Liver (tissue), 9 donors: ENCODE measurements around the gene MALRD1. TPM values are rescaled to one million over a fixed set of nuclear protein-coding genes. Genes with fewer than 3 reads are reported as not detected.

Experiments
- DNase-seq: peaks from one replicate; pipeline ENCODE4 v3.0.0-alpha.2; 2017; ENCODE audit warnings: low spot score
- H3K27ac ChIP-seq, 2 donors: one replicate each; pipeline ENCODE4 v1.7.0; 2013; ENCODE audit warnings: inconsistent platforms in 2 of 2, low read length in 2 of 2, control low read depth in 1 of 2, low read depth in 1 of 2, mild to moderate bottlenecking in 1 of 2
- H3K27me3 ChIP-seq, 4 donors: one replicate each; pipeline versions ENCODE4 v1.6.1 to v1.7.0; 2013; ENCODE audit warnings: low read length in 3 of 4, inconsistent platforms in 1 of 4, mild to moderate bottlenecking in 1 of 4, moderate library complexity in 1 of 4; ENCODE audit not compliant: control insufficient read depth in 4 of 4, insufficient read depth in 4 of 4
- H3K36me3 ChIP-seq, 4 donors: one replicate each; pipeline versions ENCODE4 v1.6.1 to v1.7.0; 2013; ENCODE audit warnings: low read length in 3 of 4, mild to moderate bottlenecking in 3 of 4, low read depth in 1 of 4, moderate library complexity in 1 of 4; ENCODE audit not compliant: control insufficient read depth in 4 of 4, insufficient read depth in 3 of 4
- H3K4me1 ChIP-seq, 4 donors: one replicate each; pipeline versions ENCODE4 v1.6.1 to v1.7.0; 2013; ENCODE audit warnings: low read length in 3 of 4, mild to moderate bottlenecking in 3 of 4, moderate library complexity in 1 of 4; ENCODE audit not compliant: control insufficient read depth in 4 of 4, insufficient read depth in 4 of 4
- H3K4me3 ChIP-seq, 3 donors: one replicate each; pipeline versions ENCODE4 v1.6.1 to v1.7.0; 2013; ENCODE audit warnings: low read length in 3 of 3, control low read depth in 1 of 3, low read depth in 1 of 3, mild to moderate bottlenecking in 1 of 3
- H3K9ac ChIP-seq, 2 donors: one replicate each; pipeline ENCODE4 v1.7.0; 2013; ENCODE audit warnings: low read length in 2 of 2, mild to moderate bottlenecking in 2 of 2, moderate library complexity in 2 of 2, control low read depth in 1 of 2, low read depth in 1 of 2
- H3K9me3 ChIP-seq, 4 donors: one replicate each; pipeline versions ENCODE4 v1.6.1 to v1.7.0; 2013; ENCODE audit warnings: low read length in 3 of 4; ENCODE audit not compliant: control insufficient read depth in 4 of 4
- ATF3 ChIP-seq: IDR thresholded peaks from 2 replicates; pipeline ENCODE4 v1.6.1; 2016; ENCODE audit warnings: antibody characterized with exemption
- CTCF ChIP-seq: fragments of 150-350 bp; IDR thresholded peaks from 2 replicates; pipeline ENCODE4 v1.5.1; 2017; ENCODE audit warnings: improper control_type of control experiment, low read depth, low read length; ENCODE audit not compliant: missing input control
- FOXA1 ChIP-seq: IDR thresholded peaks from 2 replicates; pipeline ENCODE4 v1.6.1; 2016; ENCODE audit warnings: antibody characterized with exemption
- FOXA2 ChIP-seq: IDR thresholded peaks from 2 replicates; pipeline ENCODE4 v1.6.1; 2016; ENCODE audit warnings: antibody characterized with exemption
- HNF4A ChIP-seq, 2 donors: conservative IDR thresholded peaks; 2 replicates each; pipeline ENCODE4 v1.6.1; 2016; ENCODE audit warnings: antibody characterized with exemption in 2 of 2, mild to moderate bottlenecking in 2 of 2
- HNF4G ChIP-seq: IDR thresholded peaks from 2 replicates; pipeline ENCODE4 v1.6.1; 2016; ENCODE audit warnings: antibody characterized with exemption
- REST ChIP-seq: IDR thresholded peaks from 2 replicates; pipeline ENCODE4 v1.6.1; 2016; ENCODE audit warnings: antibody characterized with exemption, mild to moderate bottlenecking
- RXRA ChIP-seq, 2 donors: IDR thresholded peaks; 2 replicates each; pipeline ENCODE4 v1.6.1; 2017 to 2018; ENCODE audit warnings: antibody characterized with exemption in 2 of 2, mild to moderate bottlenecking in 1 of 2
- SP1 ChIP-seq: IDR thresholded peaks from 2 replicates; pipeline ENCODE4 v1.6.1; 2018; ENCODE audit warnings: antibody characterized with exemption, mild to moderate bottlenecking
- YY1 ChIP-seq: IDR thresholded peaks from 2 replicates; pipeline ENCODE4 v1.6.1; 2016; ENCODE audit warnings: antibody characterized with exemption, mild to moderate bottlenecking
- WGBS: extraction: QIAGEN DNeasy Blood & Tissue Kit; methylation state at CpG from one replicate; pipeline ENCODE4 v1.1.7; 2013; 5-methylcytosine and 5-hydroxymethylcytosine counted together
- polyA plus RNA-seq, 2 donors: library from polyadenylated mRNA; stranded (reverse) in 1 of 2; unstranded in 1 of 2; fragments of 200-250 nt in 1 of 2; fragments of >200 nt in 1 of 2; fragmentation: Nextera tagmentation in 1 of 2; extraction: Ambion mirVana in 1 of 2; gene quantifications; one replicate each; pipeline versions ENCODE4 v1.2.1 to v1.2.3, GENCODE V29; 2013 to 2015
- total RNA-seq, 2 donors: library from RNA; depleted of rRNA; stranded (reverse); fragments of >200 nt; gene quantifications; one replicate each; pipeline ENCODE4 v1.2.3, GENCODE V29; 2014
- TF ChIP-seq, protein P1 (sequence below): IDR thresholded peaks from 2 replicates; pipeline ENCODE4 v1.6.1; 2016; ENCODE audit warnings: antibody characterized with exemption
- TF ChIP-seq, protein P2 (sequence below): IDR thresholded peaks from 2 replicates; pipeline ENCODE4 v1.6.1; 2016; ENCODE audit warnings: antibody characterized with exemption
- donor health status: healthy.
- donor health status: healthy.
- donor health status: healthy.
- donor health status: healthy.
- donor health status: healthy.

Gene MALRD1
- total and polyA plus RNA-seq, 4 donors, result 0.37 to 0.59 TPM; not detected in 2

DNA sequence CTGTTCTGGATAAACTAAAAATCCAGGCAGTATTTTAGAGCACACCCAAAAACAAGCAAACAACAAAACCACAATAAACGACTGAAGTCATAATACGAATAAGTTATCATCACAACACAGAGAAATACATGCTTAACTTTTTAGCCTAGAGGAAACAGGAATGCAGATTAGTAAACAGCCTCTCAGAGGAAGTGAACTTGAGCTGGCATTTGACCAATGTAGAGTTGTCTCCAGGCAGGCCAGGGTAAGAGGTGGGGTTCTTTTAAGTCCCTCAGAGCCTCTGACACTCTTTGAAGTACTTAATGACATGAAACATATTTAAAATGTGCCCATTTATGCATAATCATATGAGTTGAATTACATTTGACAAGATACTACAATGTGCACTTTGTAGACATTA, 724.4 kb downstream of the MALRD1 start (continued):
- TF ChIP-seq REST (no peak), YY1 (no peak), ATF3 (no peak), FOXA1 (no peak), HNF4G (no peak), HNF4A (conservative IDR thresholded peaks at IDR 0.05) (no peak)

DNA sequence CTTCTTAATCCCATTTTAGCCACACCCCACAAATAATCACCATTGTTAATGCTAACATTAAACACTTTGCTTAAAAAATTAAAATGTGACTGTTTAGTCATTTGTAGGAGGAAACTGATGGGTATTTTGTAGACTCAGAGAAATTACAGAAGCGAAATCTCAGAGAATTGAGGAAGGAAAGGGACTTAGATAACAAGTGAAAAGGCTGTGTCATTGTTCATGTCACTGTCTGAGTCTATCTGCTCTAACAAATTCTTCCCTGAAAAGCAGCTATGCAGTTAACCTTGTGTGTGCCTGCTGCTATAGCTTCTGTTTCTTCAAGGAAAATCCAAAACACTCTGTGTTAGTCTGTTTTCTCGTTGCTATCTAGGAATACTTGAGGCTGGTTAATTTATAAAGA, 726.7 kb downstream of the MALRD1 start:
- Histone ChIP-seq H3K9me3 (no peaks in the 10 kb centered on the region), H3K9ac (no peak overlapping the region), H3K4me1 (no peaks in the 10 kb centered on the region), H3K36me3 (no peaks in the 10 kb centered on the region), H3K27me3 (peaks cover 0 to 2% (median 0%) of the 10 kb centered on the region in 4 donors), H3K27ac (no peak overlapping the region), H3K4me3 (no peak overlapping the region)
- no peak for DNase-seq
- TF ChIP-seq SP1 (no peak), CTCF (no peak), YY1 (no peak), REST (no peak), FOXA2 (no peak), RXRA (IDR thresholded peaks at IDR 0.05) (no peak), FOXA1 (no peak)
- TF ChIP-seq, protein P1, sequence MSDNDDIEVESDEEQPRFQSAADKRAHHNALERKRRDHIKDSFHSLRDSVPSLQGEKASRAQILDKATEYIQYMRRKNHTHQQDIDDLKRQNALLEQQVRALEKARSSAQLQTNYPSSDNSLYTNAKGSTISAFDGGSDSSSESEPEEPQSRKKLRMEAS, result no peak
- TF ChIP-seq, protein P2, sequence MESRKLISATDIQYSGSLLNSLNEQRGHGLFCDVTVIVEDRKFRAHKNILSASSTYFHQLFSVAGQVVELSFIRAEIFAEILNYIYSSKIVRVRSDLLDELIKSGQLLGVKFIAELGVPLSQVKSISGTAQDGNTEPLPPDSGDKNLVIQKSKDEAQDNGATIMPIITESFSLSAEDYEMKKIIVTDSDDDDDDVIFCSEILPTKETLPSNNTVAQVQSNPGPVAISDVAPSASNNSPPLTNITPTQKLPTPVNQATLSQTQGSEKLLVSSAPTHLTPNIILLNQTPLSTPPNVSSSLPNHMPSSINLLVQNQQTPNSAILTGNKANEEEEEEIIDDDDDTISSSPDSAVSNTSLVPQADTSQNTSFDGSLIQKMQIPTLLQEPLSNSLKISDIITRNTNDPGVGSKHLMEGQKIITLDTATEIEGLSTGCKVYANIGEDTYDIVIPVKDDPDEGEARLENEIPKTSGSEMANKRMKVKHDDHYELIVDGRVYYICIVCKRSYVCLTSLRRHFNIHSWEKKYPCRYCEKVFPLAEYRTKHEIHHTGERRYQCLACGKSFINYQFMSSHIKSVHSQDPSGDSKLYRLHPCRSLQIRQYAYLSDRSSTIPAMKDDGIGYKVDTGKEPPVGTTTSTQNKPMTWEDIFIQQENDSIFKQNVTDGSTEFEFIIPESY, result no peak
- 49% methylated on average over 2 of the region's 2 CpGs for WGBS
